ENCODE measurements around the gene SRGAP1. TPM values are rescaled to one million over a fixed set of nuclear protein-coding genes. Genes with fewer than 3 reads are reported as not detected.

Gene SRGAP1
- total and polyA plus RNA-seq, 4 donors, result 1.8 to 12.4 (median 6.2) TPM

- no peak overlapping the region for H3K27ac ChIP-seq (ENCODE audit: low read depth in 1 of 2, low read length in 1 of 2)
- DNase-seq (no peak), ATAC-seq (ENCODE audit: insufficient read depth, low FRiP score) (no peak)
- peaks cover 0 to 8% (median 1%) of the 10 kb centered on the region in 4 donors for H3K36me3 ChIP-seq (ENCODE audit: control insufficient read depth in 4 of 4, insufficient read depth in 4 of 4, low read length in 4 of 4)
- H3K9ac ChIP-seq (ENCODE audit: insufficient read depth in 1 of 2, low read length in 2 of 2), result no peak overlapping the region
- H3K9me3 ChIP-seq (ENCODE audit: control insufficient read depth in 4 of 4, insufficient read depth in 3 of 4, low read length in 3 of 4), result no peaks in the 10 kb centered on the region
- no peaks in the 10 kb centered on the region for H3K4me1 ChIP-seq (ENCODE audit: control insufficient read depth in 5 of 5, insufficient read depth in 5 of 5, low read length in 5 of 5)
- TF ChIP-seq, protein P1, sequence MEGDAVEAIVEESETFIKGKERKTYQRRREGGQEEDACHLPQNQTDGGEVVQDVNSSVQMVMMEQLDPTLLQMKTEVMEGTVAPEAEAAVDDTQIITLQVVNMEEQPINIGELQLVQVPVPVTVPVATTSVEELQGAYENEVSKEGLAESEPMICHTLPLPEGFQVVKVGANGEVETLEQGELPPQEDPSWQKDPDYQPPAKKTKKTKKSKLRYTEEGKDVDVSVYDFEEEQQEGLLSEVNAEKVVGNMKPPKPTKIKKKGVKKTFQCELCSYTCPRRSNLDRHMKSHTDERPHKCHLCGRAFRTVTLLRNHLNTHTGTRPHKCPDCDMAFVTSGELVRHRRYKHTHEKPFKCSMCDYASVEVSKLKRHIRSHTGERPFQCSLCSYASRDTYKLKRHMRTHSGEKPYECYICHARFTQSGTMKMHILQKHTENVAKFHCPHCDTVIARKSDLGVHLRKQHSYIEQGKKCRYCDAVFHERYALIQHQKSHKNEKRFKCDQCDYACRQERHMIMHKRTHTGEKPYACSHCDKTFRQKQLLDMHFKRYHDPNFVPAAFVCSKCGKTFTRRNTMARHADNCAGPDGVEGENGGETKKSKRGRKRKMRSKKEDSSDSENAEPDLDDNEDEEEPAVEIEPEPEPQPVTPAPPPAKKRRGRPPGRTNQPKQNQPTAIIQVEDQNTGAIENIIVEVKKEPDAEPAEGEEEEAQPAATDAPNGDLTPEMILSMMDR (IDR thresholded peaks at IDR 0.05; ENCODE audit: control extremely low read depth, extremely low read depth), result no peak
- H3K27me3 ChIP-seq (ENCODE audit: control insufficient read depth in 3 of 3, insufficient read depth in 3 of 3, low read length in 2 of 3), result no peaks in the 10 kb centered on the region
- no peak overlapping the region for H3K4me3 ChIP-seq
Observed at GRCh38 chr12:64018524-64018923, 174.0 kb downstream of the SRGAP1 start.

DNA sequence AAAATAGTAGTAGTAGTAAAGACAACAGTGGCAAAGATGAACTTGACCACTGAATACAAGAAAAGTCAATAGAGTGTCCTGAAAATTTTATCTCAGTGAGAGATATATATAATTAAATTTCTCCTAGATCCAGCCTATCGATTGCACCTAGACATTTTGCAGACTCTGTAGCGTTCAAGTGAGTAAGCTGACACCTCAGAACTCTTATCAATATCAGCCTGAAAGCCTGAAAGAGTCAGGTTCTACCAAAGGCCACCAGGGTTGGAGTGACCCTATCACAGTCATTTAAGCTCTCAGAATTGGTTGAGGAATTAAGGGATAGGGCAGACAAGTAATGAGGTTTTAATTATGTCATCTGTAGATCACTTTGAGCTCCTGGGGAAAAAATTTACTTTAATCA lies 174.6 kb downstream of the SRGAP1 start:
- TF ChIP-seq, protein P1 (IDR thresholded peaks at IDR 0.05; ENCODE audit: control extremely low read depth, extremely low read depth), result no peak
- Histone ChIP-seq H3K4me3 (no peak overlapping the region), H3K9ac (ENCODE audit: insufficient read depth in 1 of 2, low read length in 2 of 2) (no peak overlapping the region), H3K4me1 (ENCODE audit: control insufficient read depth in 5 of 5, insufficient read depth in 5 of 5, low read length in 5 of 5) (no peaks in the 10 kb centered on the region), H3K36me3 (ENCODE audit: control insufficient read depth in 4 of 4, insufficient read depth in 4 of 4, low read length in 4 of 4) (peaks cover 0 to 8% (median 1%) of the 10 kb centered on the region in 4 donors), H3K27me3 (ENCODE audit: control insufficient read depth in 3 of 3, insufficient read depth in 3 of 3, low read length in 2 of 3) (no peaks in the 10 kb centered on the region), H3K9me3 (ENCODE audit: control insufficient read depth in 4 of 4, insufficient read depth in 3 of 4, low read length in 3 of 4) (no peaks in the 10 kb centered on the region), H3K27ac (ENCODE audit: low read depth in 1 of 2, low read length in 1 of 2) (no peak overlapping the region)
- 90 to 96% methylated on average over 2 of the region's 2 CpGs for WGBS, 2 donors
- no peak for ATAC-seq (ENCODE audit: insufficient read depth, low FRiP score)
- no peak for DNase-seq

DNA sequence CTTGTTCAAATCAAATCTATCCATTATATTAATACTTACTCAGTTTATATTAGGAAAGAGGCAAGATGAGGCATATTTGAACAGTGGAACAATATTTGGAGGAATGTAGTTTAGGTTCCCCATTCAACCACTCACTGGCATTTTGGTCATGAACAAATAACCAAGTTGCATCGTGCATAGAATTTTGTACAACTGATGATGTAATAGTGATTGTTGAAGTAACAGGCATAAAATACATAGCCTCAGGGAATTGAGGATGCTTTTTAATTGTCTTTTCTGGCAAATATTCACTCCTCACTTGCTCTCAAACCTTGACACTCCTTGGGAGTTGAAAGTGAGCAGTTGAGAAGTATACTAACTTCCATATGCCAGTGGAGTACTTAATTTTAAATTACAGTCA lies 175.2 kb downstream of the SRGAP1 start:
- 75 to 89% methylated on average over 1 of the region's 1 CpG for WGBS, 2 donors
- Histone ChIP-seq H3K36me3 (ENCODE audit: control insufficient read depth in 4 of 4, insufficient read depth in 4 of 4, low read length in 4 of 4) (peaks cover 0 to 8% (median 1%) of the 10 kb centered on the region in 4 donors), H3K4me1 (ENCODE audit: control insufficient read depth in 5 of 5, insufficient read depth in 5 of 5, low read length in 5 of 5) (no peaks in the 10 kb centered on the region), H3K4me3 (no peak overlapping the region), H3K27ac (ENCODE audit: low read depth in 1 of 2, low read length in 1 of 2) (no peak overlapping the region), H3K27me3 (ENCODE audit: control insufficient read depth in 3 of 3, insufficient read depth in 3 of 3, low read length in 2 of 3) (no peaks in the 10 kb centered on the region), H3K9me3 (ENCODE audit: control insufficient read depth in 4 of 4, insufficient read depth in 3 of 4, low read length in 3 of 4) (no peaks in the 10 kb centered on the region), H3K9ac (ENCODE audit: insufficient read depth in 1 of 2, low read length in 2 of 2) (no peak overlapping the region)
- DNase-seq, result no peak
- TF ChIP-seq, protein P1 (IDR thresholded peaks at IDR 0.05; ENCODE audit: control extremely low read depth, extremely low read depth), result no peak
- no peak for ATAC-seq (ENCODE audit: insufficient read depth, low FRiP score)

Measured in lung (tissue), 12 donors.